GM18520 (cell line): ENCODE measurements around the gene NFIB.

ENCODE experiments used
- ATAC-seq: cut with Tn5 transposase; IDR thresholded peaks from one replicate; pipeline ENCODE4 v1.9.1; 2021; ENCODE audit not compliant: unreplicated experiment

The NFIB gene

DNA sequence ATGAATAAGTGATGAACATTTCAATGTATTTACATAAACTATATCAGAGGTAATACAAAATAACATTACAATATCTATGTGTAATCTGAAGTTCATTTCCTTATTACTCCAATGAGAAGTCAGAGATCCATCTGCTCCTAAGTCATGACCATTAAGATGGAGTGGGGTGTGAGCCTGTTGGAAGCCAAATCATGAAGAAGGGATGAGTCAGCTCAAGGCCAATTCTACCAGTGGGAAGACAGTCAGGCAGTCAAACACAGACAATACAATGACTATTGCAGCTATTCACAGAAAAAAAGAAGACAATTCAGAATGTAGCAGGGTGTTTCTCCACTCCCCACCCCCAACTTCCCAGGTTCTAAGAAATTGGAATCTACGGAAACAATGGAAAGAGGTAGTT is 155.0 kb downstream of the NFIB start:
- no peak for ATAC-seq

DNA sequence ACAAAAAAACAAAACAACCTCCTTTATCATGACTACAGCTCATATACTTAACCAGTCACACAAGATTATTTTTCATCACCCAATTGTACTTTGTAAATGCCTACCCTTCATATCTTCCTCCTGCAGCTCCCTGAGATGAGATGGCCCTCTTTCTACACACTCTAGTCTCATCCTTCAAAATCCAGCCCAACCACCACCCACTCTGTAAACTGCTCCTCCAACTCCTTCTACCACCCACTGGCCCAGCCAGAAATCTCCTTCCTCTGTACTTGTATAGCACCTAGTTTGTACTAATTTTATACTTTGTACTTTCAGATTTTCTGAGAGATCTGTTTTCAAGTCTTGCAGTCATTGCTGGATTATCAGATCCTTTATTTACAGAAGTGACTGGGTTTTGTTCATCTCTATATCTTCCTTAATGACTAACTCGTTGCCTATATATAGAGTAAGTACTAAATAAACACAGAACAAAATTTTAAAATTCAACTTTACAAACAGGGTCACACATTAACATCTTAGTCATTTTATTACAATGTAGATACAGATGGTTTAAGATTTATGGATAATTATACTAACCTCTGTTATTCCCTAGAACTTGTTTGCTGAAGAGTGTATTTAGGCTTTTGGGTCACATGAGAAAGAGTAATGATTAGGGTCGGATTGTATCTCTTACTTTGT is 155.7 kb downstream of the NFIB start:
- no peak for ATAC-seq

DNA sequence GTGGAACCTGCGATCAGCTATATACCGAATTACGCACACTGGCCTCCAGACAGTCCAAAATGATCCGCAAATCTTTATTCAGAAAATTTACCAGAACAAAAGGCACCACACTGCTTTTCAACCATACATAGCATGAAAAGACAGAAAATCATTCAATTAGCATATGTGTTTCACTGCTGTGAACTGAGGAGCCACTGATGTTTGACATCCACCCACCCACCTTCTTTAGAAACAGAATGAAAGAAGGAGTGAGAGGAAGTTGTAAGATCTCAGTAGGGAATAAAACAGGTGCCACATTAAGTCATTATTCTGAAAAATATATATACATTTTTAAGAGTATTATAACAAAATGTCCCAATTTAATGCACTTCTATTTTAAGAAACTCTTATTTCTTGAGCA is 156.8 kb downstream of the NFIB start:
- ATAC-seq = no peak

DNA sequence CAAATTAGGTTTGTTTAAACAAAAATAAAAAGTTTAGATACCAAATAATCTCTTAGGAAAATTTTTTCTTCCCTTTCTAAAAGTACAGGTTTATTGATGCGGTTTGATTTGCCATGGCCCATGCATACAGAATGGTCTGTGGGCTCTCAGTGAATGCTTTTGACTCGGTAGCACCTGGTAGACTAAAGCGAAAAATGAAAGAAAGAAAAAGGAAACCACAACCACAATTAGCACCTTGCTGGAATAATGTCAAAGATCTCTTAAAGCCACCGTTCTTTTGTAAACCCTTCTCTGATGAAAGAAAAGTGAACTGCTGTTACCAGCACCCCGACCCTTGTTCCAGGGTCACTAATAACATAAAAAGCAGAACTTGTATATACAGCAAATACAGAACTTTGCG is 157.9 kb downstream of the NFIB start:
- ATAC-seq = peak; percentile 97

DNA sequence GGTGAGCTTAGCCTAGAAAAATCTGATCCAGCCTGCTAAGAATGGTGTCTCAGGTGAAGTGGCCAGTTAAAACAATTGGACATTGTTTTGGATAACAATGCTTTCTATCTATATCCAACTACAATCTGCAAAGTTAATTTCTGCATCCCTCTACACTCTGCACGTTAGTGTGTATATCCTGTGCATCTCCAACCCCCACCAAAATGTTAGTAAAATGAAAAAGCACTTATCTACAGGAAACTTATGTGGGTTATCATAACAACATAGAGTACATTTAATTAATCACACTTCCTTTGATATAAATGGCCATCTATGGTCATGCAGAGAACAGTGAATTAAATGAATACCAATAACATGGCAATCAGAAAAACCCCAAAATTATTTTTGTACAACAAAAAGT is 158.7 kb downstream of the NFIB start:
- ATAC-seq = no peak

DNA sequence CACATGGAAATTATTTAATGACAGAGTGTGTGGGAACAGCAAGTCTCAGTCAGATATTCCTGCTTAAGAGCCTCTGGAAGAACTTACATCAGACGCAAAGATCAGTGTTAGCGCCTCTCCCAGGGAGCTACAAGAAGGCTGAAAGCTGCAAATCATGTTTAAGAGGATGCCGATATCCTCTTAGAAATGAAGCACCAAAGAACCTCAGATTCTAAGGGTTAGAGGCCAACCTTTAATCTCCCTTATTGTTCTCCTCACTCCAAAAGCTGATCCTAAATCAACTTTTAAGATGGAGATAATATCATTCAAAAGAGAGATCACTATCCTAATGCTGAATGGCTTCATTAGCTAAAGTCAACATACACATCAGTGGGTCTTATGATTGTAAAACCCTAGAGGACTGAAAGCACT is 160.6 kb downstream of the NFIB start:
- no peak for ATAC-seq

- no peak for ATAC-seq
Observed at GRCh38 chr9:14151451-14151850, 162.5 kb downstream of the NFIB start.

GRCh38 chr9:14148501-14149103 is 165.3 kb downstream of the NFIB start:
- ATAC-seq = no peak

- ATAC-seq = no peak
Observed at GRCh38 chr9:14147738-14148137, 166.2 kb downstream of the NFIB start.

GRCh38 chr9:14146201-14146874 is 167.6 kb downstream of the NFIB start:
- ATAC-seq = no peak

- ATAC-seq = no peak
Observed at GRCh38 chr9:14144215-14144614, 169.7 kb downstream of the NFIB start.

DNA sequence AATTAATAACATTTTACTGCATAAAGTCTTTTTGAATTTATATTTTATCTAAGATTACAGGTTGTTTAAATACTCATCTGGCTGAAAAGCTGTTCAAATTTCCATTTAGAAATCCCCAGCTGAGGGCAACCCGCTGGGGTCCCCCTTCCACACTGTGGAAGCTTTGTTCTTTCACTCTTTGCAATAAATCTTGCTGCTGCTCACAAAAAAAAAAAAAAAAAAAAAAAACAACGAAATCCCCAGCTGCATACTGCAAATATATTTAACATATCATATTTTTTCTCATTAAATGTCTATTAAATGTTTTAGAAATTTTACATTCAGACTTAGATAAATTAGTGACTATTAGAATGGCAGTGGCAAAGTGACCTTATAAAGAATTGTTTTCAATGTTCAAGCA is 172.2 kb downstream of the NFIB start:
- ATAC-seq = no peak

GRCh38 chr9:14140096-14140697 is 173.7 kb downstream of the NFIB start:
- ATAC-seq = no peak

GRCh38 chr9:14139287-14139686 is 174.7 kb downstream of the NFIB start:
- no peak for ATAC-seq

GRCh38 chr9:14136646-14137370 is 177.1 kb downstream of the NFIB start:
- ATAC-seq = no peak

- ATAC-seq = no peak
Observed at GRCh38 chr9:14136047-14136635, 177.8 kb downstream of the NFIB start.

DNA sequence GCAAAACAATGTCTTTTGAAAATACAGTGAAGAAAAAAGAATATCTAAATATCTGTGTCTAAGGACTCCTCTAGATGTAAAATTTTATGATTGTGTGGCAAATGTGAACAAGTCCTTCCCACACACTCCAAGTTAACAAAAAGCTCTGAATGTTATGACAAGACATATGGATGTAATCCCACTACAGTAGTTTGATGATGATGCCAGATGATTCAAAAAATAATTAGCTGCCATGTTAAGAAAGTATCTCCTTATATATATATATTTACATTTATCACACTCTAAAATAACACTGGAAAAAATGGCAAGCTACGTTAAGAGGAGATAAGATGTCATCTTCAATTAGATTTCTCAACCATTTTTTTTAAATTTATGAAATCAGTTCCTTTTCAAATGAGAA is 178.5 kb downstream of the NFIB start:
- ATAC-seq = no peak

GRCh38 chr9:14133394-14133793 is 180.5 kb downstream of the NFIB start:
- ATAC-seq = no peak

- ATAC-seq = no peak
Observed at GRCh38 chr9:14132775-14133174, 181.2 kb downstream of the NFIB start.

DNA sequence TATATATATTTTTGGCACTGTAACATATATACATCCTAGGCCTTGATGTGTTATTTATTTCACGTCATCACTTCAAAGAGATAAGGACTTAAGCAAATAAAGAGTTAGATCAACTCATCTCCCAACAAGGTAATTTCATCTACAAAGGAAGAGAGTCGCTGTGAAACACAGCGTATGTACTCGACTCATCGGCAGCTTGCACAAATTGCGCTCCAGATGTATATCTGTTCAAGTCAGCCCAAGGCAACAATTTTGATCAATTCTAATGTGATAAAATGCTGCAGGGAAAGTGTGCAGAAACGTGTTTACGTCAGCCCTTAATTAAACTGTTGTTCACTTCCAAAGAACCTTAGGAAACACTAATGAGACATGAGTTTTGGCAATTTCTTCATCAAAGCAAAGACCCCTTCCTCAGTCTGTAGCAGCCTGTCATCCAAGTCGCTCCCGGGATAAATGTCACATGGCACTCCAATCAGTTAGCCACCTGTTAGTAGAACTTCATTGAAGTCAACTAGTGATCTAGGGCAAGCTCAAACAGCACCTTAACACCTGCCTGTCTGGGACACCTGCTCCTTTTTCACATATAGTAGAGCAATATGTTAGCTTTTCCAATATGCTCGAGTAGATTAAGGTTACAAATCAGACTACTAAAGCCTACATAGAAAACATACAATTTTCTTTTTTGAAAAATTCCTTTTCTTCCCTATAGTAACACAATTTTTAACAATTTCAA is 182.4 kb downstream of the NFIB start:
- no peak for ATAC-seq
